Measurements from ENCODE around the gene C4orf54. TPM values are rescaled to one million over a fixed set of nuclear protein-coding genes. Genes with fewer than 3 reads are reported as not detected.
A peak's percentile ranks its signal among the peaks of the same experiment; 100 is the strongest.

The C4orf54 gene
- total and polyA plus RNA-seq, 10 of the 15 experiments (the other 5 are each of a cell fraction or from before 2014, with no cell fraction given) = 0.01 TPM; not detected in 9

GRCh38 chr4:99625369-99625768 is 32.3 kb downstream of the C4orf54 start:
- no peaks in the 10 kb centered on the region for H3K79me2 ChIP-seq (ENCODE audit: control insufficient read depth, insufficient read depth, low read length)
- in situ Hi-C loops (cut with MboI) (no loop called here), intact Hi-C loops (cut with micrococcal nuclease; ENCODE audit: unreplicated experiment) (no loop called here)
- DNase-seq (ENCODE audit: low read depth, low spot score) (no peak), ATAC-seq (peak; percentile 52), FAIRE-seq (no peak)
- WGBS (ENCODE audit: insufficient coverage, insufficient replicate concordance, low lambda C conversion rate, missing lambda C conversion rate) = 42% methylated on average over 5 of the region's 5 CpGs
- ChIA-PET RAD21 (ENCODE audit: unreplicated experiment) (interaction anchor here (0.9 kb wide), 1 partner anchor 22 kb away, joined by 3 read pairs; no protein-coding TSS in a partner anchor), SMC1A (ENCODE audit: uncharacterized antibody, unreplicated experiment) (interaction anchor here (1.1 to 2.2 kb wide), 3 partner anchors 10 to 23 kb away, joined by 3 to 6 read pairs (median 3); no protein-coding TSS in a partner anchor), POLR2A (no interaction called here), CTCF (interaction anchor here (0.8 to 1.1 kb wide), 3 partner anchors 10 to 46 kb away, joined by 3 to 4 read pairs (median 3); no protein-coding TSS in a partner anchor)
- no peak overlapping the region for H3K27ac ChIP-seq (ENCODE audit: control insufficient read depth, insufficient read depth)
- no peak overlapping the region for H3K9ac ChIP-seq (ENCODE audit: control insufficient read depth, insufficient read depth, low read length)
- no peaks in the 10 kb centered on the region for H4K20me1 ChIP-seq (ENCODE audit: control insufficient read depth, insufficient read depth)
- H2AFZ ChIP-seq (ENCODE audit: control insufficient read depth, low read depth, low read length) = no peak overlapping the region
- H3K4me1 ChIP-seq (ENCODE audit: control insufficient read depth, insufficient read depth, low read length) = no peaks in the 10 kb centered on the region
- H3K4me3 ChIP-seq = no peak overlapping the region
- no peaks in the 10 kb centered on the region for H3K9me3 ChIP-seq (replicated peaks; ENCODE audit: control insufficient read depth, insufficient read depth, low read length)
- no peak for TF ChIP-seq CREM (IDR thresholded peaks at IDR 0.05; ENCODE audit: low read depth)
- no peak overlapping the region for H3K4me2 ChIP-seq (ENCODE audit: control insufficient read depth, insufficient read depth)
- H3K36me3 ChIP-seq (ENCODE audit: control insufficient read depth in 2 of 2, insufficient read depth in 2 of 2, low read length in 1 of 2) = no peaks in the 10 kb centered on the region
- no TSS peak for BruUV-seq (replicated peaks)
- H3K27me3 ChIP-seq (replicated peaks in 1 of 2; ENCODE audit: control insufficient read depth in 2 of 2, insufficient read depth in 2 of 2, low read length in 1 of 2) = no peaks in the 10 kb centered on the region; a peak in 1 of 4 replicates

GRCh38 chr4:99624141-99624719 is 33.4 kb downstream of the C4orf54 start:
- H4K20me1 ChIP-seq (ENCODE audit: control insufficient read depth, insufficient read depth) = no peaks in the 10 kb centered on the region
- no TSS peak for BruUV-seq (replicated peaks)
- no peaks in the 10 kb centered on the region; a peak in 1 of 4 replicates for H3K27me3 ChIP-seq (replicated peaks in 1 of 2; ENCODE audit: control insufficient read depth in 2 of 2, insufficient read depth in 2 of 2, low read length in 1 of 2)
- ATAC-seq (peak; percentile 80), DNase-seq (ENCODE audit: low read depth, low spot score) (no peak), FAIRE-seq (no peak)
- in situ Hi-C loops (cut with MboI) (no loop called here), intact Hi-C loops (cut with micrococcal nuclease; ENCODE audit: unreplicated experiment) (no loop called here)
- WGBS (ENCODE audit: insufficient coverage, insufficient replicate concordance, low lambda C conversion rate, missing lambda C conversion rate) = 58% methylated on average over 4 of the region's 4 CpGs
- SMC1A ChIA-PET (ENCODE audit: uncharacterized antibody, unreplicated experiment) = interaction anchor here (1.0 to 2.2 kb wide), 4 partner anchors 9 to 24 kb away, joined by 3 to 6 read pairs (median 3); no protein-coding TSS in a partner anchor
- H3K4me3 ChIP-seq = no peak overlapping the region
- H3K4me1 ChIP-seq (ENCODE audit: control insufficient read depth, insufficient read depth, low read length) = no peaks in the 10 kb centered on the region
- RAD21 ChIA-PET (ENCODE audit: unreplicated experiment) = no interaction called here
- H3K9ac ChIP-seq (ENCODE audit: control insufficient read depth, insufficient read depth, low read length) = no peak overlapping the region
- no peaks in the 10 kb centered on the region for H3K36me3 ChIP-seq (ENCODE audit: control insufficient read depth in 2 of 2, insufficient read depth in 2 of 2, low read length in 1 of 2)
- CTCF ChIA-PET = interaction anchor here (0.7 kb wide), 1 partner anchor 61 kb away, joined by 4 read pairs; no protein-coding TSS in a partner anchor
- TF ChIP-seq ZNF274 (IDR thresholded peaks at IDR 0.05; ENCODE audit: insufficient read depth, insufficient read length) = no peak
- H3K9me3 ChIP-seq (replicated peaks; ENCODE audit: control insufficient read depth, insufficient read depth, low read length) = no peaks in the 10 kb centered on the region
- no peak overlapping the region for H3K4me2 ChIP-seq (ENCODE audit: control insufficient read depth, insufficient read depth)
- H3K79me2 ChIP-seq (ENCODE audit: control insufficient read depth, insufficient read depth, low read length) = no peaks in the 10 kb centered on the region
- H3K27ac ChIP-seq (ENCODE audit: control insufficient read depth, insufficient read depth) = no peak overlapping the region
- POLR2A ChIA-PET = no interaction called here
- H2AFZ ChIP-seq (ENCODE audit: control insufficient read depth, low read depth, low read length) = no peak overlapping the region
